K562 (cell line): ENCODE data around the gene GZF1. TPM values are rescaled to one million over a fixed set of nuclear protein-coding genes. Genes with fewer than 3 reads are reported as not detected.

Experiments used
- HEY1 ChIP-seq: fragments of 250-450 bp; sonication (Bioruptor Pico); IDR thresholded peaks from 2 replicates; pipeline ENCODE4 v1.5.0; 2020; ENCODE audit warnings: mild to moderate bottlenecking, moderate library complexity, borderline replicate concordance
- IRF2 ChIP-seq: sonication (generic); formaldehyde crosslinking; IDR thresholded peaks from 2 replicates; pipeline ENCODE4 v1.8.1; 2022; ENCODE audit warnings: mild to moderate bottlenecking, missing genetic modification reagents
- MCM2 ChIP-seq: fragments of 450-650 bp; IDR thresholded peaks from 2 replicates; pipeline ENCODE4 v1.6.1; 2017; ENCODE audit warnings: low read depth, mild to moderate bottlenecking
- MIER1 ChIP-seq: fragments of 450-650 bp; IDR thresholded peaks from 2 replicates; pipeline ENCODE4 v1.6.1; 2016; ENCODE audit warnings: antibody characterized with exemption, mild to moderate bottlenecking, low read depth
- MYBL2 ChIP-seq, 2 experiments: fragments of 450-650 bp in 1 of 2; sonication (generic) in 1 of 2; formaldehyde crosslinking in 1 of 2; IDR thresholded peaks; 2 replicates each; pipeline versions ENCODE4 v1.6.1 to v1.8.1; 2017 to 2022; ENCODE audit warnings: borderline replicate concordance in 1 of 2, inconsistent platforms in 1 of 2, low read depth in 1 of 2, mild to moderate bottlenecking in 1 of 2, missing genetic modification reagents in 1 of 2, moderate library complexity in 1 of 2
- NFIC ChIP-seq: fragments of 450-650 bp; IDR thresholded peaks from 2 replicates; pipeline ENCODE4 v1.6.1; 2017; ENCODE audit warnings: mild to moderate bottlenecking, inconsistent platforms
- POLR2AphosphoS2 ChIP-seq: IDR thresholded peaks from 2 replicates; pipeline ENCODE4 v1.6.1; 2012; ENCODE audit warnings: low read length, improper control_type of control experiment
- RBM39 ChIP-seq: fragments of 200-400 bp; formaldehyde crosslinking; optimal IDR thresholded peaks from 2 replicates; pipeline ENCODE3; 2018; ENCODE audit warnings: low read depth, low read length
- SNIP1 ChIP-seq: fragments of 450-650 bp; IDR thresholded peaks from 2 replicates; pipeline ENCODE4 v1.7.1; 2017; ENCODE audit warnings: low read depth, mild to moderate bottlenecking
- TBP ChIP-seq: optimal IDR thresholded peaks from 2 replicates; pipeline ENCODE3; 2011; ENCODE audit warnings: low read depth, low read length, improper control_type of control experiment
- TOE1 ChIP-seq, 2 experiments: fragments of 450-650 bp in 1 of 2; sonication (generic) in 1 of 2; formaldehyde crosslinking in 1 of 2; IDR thresholded peaks; 2 replicates each; pipeline versions ENCODE4 v1.7.1 to v1.8.0; 2016 to 2022; ENCODE audit warnings: borderline replicate concordance in 2 of 2, mild to moderate bottlenecking in 2 of 2, antibody characterized with exemption in 1 of 2, inconsistent platforms in 1 of 2, low read depth in 1 of 2, missing genetic modification reagents in 1 of 2, moderate library complexity in 1 of 2
- TRIM24 ChIP-seq, 2 experiments: fragments of 450-650 bp; IDR thresholded peaks; 2 replicates each; pipeline ENCODE4 v1.6.1; 2016
- ZNF174 ChIP-seq: fragments of 250-450 bp; sonication (Bioruptor Pico); IDR thresholded peaks from 2 replicates; pipeline ENCODE4 v1.4.0; 2020; ENCODE audit warnings: mild to moderate bottlenecking
- ZNF175 ChIP-seq: fragments of 200-800 bp; sonication (Bioruptor generic); IDR thresholded peaks from 2 replicates; pipeline ENCODE4 v1.6.1; 2016; ENCODE audit warnings: low read depth, mild to moderate bottlenecking, missing genetic modification characterization, missing compliant biosample characterization
- polyA plus RNA-seq, 8 experiments: library from polyadenylated mRNA; depleted of rRNA in 4 of 8; stranded (reverse) in 5 of 8; unstranded in 3 of 8; fragments of >200 nt; fragmentation: Nextera tagmentation in 2 of 8; fragmentation: Illumina TruSeq in 1 of 8; extraction: Ambion mirVana in 2 of 8; extraction: Trizol in 1 of 8; gene quantifications; 2 replicates each; pipeline versions ENCODE4 v1.2.1 to v1.2.3, GENCODE V29; 2011 to 2014; ENCODE audit warnings: inconsistent platforms in 1 of 8, missing spikeins in 1 of 8
- total RNA-seq, 7 experiments: library from RNA; depleted of rRNA in 6 of 7; stranded (reverse); fragments of >200 nt in 6 of 7; fragmentation: Illumina TruSeq in 2 of 7; extraction: Trizol in 2 of 7; gene quantifications; 2 replicates each; pipeline versions ENCODE4 v1.2.1 to v1.2.3, GENCODE V29; 2011 to 2021; ENCODE audit warnings: low replicate concordance in 1 of 7
- TF ChIP-seq, protein P1 (sequence below): fragments of 250-450 bp; sonication (Bioruptor Pico); IDR thresholded peaks from 2 replicates; pipeline ENCODE4 v1.4.0; 2020; ENCODE audit warnings: borderline replicate concordance
- TF ChIP-seq, protein P2 (sequence below): sonication (generic); formaldehyde crosslinking; IDR thresholded peaks from 2 replicates; pipeline ENCODE4 v1.8.0; 2022; ENCODE audit warnings: mild to moderate bottlenecking, missing genetic modification reagents, borderline replicate concordance
- TF ChIP-seq, protein P3 (sequence below): IDR thresholded peaks from 2 replicates; pipeline ENCODE4 v1.6.1; 2012; ENCODE audit warnings: low read depth, low read length, improper control_type of control experiment, borderline replicate concordance
- TF ChIP-seq, protein P4 (sequence below): fragments of 250-450 bp; sonication (Bioruptor Pico); IDR thresholded peaks from 2 replicates; pipeline ENCODE4 v1.8.0; 2021; ENCODE audit warnings: borderline replicate concordance, mild to moderate bottlenecking, moderate library complexity; ENCODE audit not compliant: poor library complexity, severe bottlenecking
- TF ChIP-seq, protein P5 (sequence below): fragments of 200-800 bp; sonication (Bioruptor generic); IDR thresholded peaks from 2 replicates; pipeline ENCODE4 v1.6.1; 2017; ENCODE audit warnings: missing genetic modification characterization, missing compliant biosample characterization

GZF1 gene
- total and polyA plus RNA-seq, 9 of the 15 experiments (the other 6 are each of a cell fraction or from before 2014, with no cell fraction given): 1.2 to 15.7 (median 7.4) TPM

DNA sequence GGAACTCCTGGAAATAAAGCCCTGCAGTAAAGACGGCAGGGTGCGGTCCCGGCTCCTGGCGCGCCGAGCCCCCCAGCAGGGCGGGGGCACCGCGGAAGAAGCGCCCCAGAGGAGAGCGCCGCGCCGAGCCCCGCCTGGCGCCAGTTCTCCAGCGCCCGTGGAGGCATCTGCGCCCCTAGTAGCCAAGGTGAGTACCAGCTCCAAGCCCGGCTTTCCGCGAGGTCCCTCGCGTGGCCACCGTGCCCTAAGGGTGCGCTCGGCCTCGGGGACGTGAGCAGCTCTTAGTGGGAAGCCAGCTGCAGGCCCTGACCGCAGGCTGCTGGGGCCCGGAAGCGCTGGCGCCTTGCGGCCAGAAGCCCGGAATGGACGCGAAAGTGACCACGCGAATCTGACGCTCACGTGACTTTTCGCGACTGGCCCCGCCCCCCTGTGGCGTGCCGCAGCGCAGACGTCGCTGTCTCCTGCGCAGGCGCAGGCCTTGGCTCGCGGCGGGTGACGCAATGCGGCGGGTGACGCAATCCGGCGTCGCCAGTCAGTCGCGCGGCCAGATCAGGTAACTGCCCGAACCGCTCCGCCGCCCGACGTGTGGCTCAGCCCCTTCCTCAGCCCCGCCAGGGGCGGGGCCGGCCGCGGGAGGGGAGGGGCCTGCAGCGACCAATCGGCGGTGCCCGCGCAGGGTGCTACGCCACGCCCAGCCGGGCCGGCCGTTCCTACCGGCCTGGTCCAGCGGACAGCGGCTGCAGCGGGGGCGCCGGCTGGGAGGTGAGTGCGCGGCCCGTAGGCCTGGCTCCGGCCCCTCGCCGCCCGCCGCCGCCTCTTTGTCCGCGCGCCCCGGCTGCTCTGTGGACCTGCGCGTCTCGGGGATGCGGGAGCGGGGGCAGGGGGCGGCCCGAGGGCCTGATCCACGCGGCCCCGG, at the start of gene GZF1 (continued):
- TF ChIP-seq, protein P1, sequence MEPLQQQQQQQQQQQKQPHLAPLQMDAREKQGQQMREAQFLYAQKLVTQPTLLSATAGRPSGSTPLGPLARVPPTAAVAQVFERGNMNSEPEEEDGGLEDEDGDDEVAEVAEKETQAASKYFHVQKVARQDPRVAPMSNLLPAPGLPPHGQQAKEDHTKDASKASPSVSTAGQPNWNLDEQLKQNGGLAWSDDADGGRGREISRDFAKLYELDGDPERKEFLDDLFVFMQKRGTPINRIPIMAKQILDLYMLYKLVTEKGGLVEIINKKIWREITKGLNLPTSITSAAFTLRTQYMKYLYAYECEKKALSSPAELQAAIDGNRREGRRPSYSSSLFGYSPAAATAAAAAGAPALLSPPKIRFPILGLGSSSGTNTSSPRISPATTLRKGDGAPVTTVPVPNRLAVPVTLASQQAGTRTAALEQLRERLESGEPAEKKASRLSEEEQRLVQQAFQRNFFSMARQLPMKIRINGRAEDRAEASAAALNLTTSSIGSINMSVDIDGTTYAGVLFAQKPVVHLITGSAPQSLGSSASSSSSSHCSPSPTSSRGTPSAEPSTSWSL (CRISPR knock-in tag): no peak
- TF ChIP-seq, protein P2, sequence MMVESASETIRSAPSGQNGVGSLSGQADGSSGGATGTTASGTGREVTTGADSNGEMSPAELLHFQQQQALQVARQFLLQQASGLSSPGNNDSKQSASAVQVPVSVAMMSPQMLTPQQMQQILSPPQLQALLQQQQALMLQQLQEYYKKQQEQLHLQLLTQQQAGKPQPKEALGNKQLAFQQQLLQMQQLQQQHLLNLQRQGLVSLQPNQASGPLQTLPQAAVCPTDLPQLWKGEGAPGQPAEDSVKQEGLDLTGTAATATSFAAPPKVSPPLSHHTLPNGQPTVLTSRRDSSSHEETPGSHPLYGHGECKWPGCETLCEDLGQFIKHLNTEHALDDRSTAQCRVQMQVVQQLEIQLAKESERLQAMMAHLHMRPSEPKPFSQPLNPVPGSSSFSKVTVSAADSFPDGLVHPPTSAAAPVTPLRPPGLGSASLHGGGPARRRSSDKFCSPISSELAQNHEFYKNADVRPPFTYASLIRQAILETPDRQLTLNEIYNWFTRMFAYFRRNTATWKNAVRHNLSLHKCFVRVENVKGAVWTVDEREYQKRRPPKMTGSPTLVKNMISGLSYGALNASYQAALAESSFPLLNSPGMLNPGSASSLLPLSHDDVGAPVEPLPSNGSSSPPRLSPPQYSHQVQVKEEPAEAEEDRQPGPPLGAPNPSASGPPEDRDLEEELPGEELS (CRISPR knock-in tag): no peak
- TF ChIP-seq TRIM24 (IDR thresholded peaks at IDR 0.05): no peak
- TF ChIP-seq TOE1 (IDR thresholded peaks at IDR 0.05; ENCODE audit: borderline replicate concordance): peak; percentile 98
- TF ChIP-seq TOE1 (CRISPR knock-in tag; IDR thresholded peaks at IDR 0.05; ENCODE audit: borderline replicate concordance, low read depth): no peak
- no peak for TF ChIP-seq HEY1
- TF ChIP-seq SNIP1: no peak
- no peak for TF ChIP-seq MYBL2 (IDR thresholded peaks at IDR 0.05; ENCODE audit: low read depth)
- no peak for TF ChIP-seq MYBL2 (CRISPR knock-in tag; IDR thresholded peaks at IDR 0.05; ENCODE audit: borderline replicate concordance)
- TF ChIP-seq TBP: peak; percentile 62
- TF ChIP-seq RBM39: no peak
- no peak for TF ChIP-seq IRF2 (CRISPR knock-in tag)
- TF ChIP-seq MIER1: no peak
- TF ChIP-seq, protein P3, sequence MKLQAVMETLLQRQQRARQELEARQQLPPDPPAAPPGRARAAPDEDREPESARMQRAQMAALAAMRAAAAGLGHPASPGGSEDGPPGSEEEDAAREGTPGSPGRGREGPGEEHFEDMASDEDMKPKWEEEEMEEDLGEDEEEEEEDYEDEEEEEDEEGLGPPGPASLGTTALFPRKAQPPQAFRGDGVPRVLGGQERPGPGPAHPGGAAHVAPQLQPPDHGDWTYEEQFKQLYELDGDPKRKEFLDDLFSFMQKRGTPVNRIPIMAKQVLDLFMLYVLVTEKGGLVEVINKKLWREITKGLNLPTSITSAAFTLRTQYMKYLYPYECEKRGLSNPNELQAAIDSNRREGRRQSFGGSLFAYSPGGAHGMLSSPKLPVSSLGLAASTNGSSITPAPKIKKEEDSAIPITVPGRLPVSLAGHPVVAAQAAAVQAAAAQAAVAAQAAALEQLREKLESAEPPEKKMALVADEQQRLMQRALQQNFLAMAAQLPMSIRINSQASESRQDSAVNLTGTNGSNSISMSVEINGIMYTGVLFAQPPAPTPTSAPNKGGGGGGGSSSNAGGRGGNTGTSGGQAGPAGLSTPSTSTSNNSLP: no peak
- TF ChIP-seq NFIC: no peak
- TF ChIP-seq, protein P4, sequence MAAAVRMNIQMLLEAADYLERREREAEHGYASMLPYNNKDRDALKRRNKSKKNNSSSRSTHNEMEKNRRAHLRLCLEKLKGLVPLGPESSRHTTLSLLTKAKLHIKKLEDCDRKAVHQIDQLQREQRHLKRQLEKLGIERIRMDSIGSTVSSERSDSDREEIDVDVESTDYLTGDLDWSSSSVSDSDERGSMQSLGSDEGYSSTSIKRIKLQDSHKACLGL: no peak
- TF ChIP-seq ZNF175 (CRISPR knock-in tag): no peak
- no peak for TF ChIP-seq ZNF174
- TF ChIP-seq, protein P5, sequence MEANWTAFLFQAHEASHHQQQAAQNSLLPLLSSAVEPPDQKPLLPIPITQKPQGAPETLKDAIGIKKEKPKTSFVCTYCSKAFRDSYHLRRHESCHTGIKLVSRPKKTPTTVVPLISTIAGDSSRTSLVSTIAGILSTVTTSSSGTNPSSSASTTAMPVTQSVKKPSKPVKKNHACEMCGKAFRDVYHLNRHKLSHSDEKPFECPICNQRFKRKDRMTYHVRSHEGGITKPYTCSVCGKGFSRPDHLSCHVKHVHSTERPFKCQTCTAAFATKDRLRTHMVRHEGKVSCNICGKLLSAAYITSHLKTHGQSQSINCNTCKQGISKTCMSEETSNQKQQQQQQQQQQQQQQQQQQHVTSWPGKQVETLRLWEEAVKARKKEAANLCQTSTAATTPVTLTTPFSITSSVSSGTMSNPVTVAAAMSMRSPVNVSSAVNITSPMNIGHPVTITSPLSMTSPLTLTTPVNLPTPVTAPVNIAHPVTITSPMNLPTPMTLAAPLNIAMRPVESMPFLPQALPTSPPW: peak; percentile 72
- no peak for TF ChIP-seq POLR2AphosphoS2
- TF ChIP-seq MCM2: no peak
